Renal cortical epithelial cell (primary cell): ENCODE results near the gene ABCC4. TPM values are rescaled to one million over a fixed set of nuclear protein-coding genes. Genes with fewer than 3 reads are reported as not detected.

Source experiments
- DNase-seq: peaks from one replicate; pipeline ENCODE4 v3.0.0-alpha.2; 2011; ENCODE audit warnings: low read depth
- total RNA-seq: library from RNA; depleted of rRNA; stranded (reverse); fragments of >200 nt; gene quantifications from 2 replicates; pipeline ENCODE4 v1.2.3, GENCODE V29; 2014

The ABCC4 gene
- total RNA-seq, 1 donor from 2014 or later, result 145 TPM

DNA sequence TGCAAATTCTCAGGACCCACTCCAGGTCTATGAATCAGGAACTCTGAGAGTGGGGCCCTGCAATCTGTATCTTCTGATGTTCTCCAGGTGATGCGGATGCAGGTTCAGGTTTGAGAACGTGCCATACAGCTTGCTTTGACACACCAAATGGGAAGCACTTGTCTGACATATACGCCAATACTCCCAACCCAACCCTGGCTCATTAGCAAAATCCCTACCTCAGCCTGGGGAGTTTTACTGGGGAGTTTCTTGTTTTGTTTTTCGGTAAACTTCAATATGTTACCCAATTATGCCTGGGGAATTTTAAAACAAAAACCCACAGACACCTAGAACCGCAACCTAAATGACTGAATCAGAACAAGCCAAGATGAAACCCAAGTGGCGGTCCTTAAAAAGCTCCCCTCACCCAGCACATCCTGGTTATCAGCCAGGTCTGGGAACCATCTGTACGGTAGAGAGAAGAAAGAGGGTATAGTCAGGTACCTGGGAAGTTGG, 41.2 kb downstream of the ABCC4 start:
- no peak for DNase-seq

DNA sequence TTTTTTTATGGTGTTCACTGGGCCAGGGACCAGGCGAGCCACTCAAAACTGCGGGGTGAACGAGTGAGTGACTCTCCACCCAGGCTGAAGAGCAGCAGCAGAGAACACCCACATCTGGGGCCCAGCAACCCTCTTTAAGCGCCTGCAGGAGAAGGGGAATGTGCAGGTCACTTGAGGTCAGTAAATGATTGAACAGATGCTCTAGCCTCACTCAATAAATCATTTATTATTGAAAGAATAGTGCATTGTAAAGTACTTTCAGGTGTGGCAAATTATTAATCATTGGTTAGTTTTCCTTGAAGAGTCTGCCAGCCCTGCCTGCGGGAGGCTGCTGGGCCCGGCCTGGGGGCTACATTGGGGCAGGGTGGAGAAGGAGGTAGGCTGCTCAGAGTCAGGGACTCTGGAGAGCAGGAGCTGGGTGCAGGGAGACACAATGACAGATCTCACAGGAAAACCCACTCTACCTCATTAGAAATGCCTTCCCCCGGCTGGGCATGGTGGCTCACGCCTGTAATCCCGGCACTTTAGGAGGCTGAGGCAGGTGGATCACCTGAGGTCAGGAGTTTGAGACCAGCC, 42.5 kb downstream of the ABCC4 start:
- peak; percentile 98 for DNase-seq

DNA sequence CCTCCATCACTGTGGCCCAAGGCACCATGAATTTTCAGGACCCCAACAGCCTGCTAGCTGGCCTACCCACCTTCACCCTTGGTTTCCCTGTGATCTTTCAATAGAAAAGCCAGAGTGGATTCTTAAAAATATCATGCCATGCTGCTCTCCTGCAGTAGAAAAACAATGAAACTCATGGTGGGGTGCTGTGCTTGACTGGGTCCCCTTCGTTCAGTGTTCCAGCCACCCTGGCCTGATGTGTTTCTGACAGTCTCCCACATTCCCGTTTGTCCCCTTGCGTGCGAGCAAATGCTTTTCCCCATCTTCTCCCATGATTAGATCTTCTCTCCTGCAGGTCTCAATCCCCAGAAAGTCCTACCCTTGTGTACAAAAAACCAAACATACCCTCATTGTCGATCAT, 43.2 kb downstream of the ABCC4 start:
- DNase-seq, result no peak

DNA sequence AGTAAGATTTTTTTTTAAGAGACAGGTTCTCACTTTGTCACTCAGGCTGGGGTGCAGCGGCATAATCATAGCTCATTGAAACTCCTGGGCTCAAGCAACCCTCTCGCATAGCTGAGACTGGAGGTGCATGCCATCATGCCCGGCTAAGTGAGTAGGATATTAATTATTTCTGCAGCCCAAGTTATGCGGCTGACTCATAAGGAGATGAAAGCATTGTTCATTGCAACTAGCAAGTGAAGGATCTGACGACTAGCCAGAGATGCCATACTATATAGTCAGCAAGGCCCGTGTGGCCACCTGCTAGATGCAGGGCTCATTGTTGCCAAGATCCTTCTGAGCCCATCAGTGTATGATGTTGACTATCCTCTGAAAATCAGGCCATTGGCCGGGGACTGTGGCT, 45.2 kb downstream of the ABCC4 start:
- DNase-seq, result peak; percentile 100

DNA sequence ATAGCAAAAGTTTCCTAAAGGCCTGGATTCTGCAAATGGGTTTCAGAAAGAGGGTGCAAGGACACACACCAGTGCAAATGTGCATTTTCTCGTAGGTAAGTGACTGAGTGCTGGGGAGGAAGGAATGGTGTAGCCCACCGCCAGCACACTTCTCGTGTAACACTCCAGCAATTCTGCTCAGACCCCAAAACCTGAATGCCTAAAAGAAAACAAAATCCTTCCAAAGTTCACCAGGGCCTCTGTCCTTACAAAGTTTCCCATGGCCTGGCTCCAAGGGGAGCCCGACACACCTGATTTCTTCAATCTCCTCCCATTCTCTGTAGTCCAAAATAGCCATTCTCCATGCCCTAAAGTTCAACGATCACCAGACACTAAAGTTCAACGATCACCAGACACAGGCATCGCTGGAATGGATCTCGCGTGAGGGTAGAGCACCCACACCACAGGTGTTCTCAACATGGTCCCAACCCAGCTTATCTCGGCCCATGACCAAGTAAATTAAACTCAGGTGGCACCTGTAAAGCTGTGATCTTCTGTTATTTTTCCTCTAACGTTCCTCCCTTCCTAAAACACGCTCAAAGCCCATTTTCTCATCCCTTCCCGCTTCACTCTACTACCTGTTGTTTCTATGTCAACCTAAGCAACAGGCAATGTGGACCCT, 46.0 kb downstream of the ABCC4 start:
- no peak for DNase-seq

DNA sequence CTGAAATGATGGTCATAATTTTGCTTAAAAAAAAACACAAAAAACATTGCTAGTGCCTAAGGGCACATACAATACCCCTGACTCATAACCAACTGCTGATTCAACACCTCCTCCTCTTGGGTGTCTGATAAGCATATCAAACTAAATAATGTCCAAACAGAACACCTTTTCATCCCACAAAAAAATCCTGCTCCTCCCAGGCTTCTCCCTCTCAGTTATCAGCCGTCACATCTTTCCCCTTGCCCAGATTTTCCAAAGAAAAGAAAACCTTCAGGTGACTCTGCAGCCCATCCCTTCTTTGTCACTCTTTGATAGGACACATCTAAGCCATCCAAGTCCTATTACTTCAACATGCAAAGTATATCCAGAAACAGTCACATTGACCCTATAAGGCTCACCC, 46.9 kb downstream of the ABCC4 start:
- DNase-seq, result peak; percentile 72

DNA sequence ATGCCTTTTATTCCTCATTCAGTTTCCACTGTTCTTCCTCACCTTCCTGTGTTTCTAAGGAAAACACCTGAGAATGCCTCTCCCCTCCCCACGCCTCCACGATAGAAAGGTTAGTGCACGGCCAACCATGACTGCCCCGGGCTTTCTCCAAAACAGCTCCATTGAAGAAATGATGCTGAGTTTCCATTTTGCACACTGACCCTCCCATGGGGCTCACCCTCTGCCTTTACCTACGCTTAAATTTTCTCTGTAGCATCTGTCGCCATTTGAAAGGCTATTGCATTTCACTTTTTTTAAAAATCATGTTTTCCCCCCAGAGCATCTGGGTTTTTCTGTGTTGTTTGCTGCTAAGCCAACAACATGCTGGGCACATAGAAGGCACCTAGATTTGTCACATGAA, 48.2 kb downstream of the ABCC4 start:
- no peak for DNase-seq

DNA sequence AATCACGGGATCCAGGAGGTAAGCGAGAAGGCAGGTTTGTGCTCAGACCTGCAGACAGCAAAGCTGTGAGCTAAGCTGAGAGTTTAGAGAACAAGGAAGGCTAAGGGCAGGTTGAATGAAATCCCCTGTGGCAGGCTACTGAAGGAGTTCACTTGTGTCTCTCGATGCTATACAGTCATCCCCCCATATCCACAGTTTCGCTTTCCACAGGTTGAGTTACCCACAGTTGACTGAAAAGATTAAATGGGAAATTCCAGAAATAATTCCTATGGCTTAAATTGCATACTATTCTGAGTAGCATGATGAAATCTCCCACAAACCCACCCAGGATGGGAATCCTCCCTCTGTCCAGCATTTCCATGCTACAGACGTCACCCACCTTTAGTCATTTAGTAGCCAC, 49.6 kb downstream of the ABCC4 start:
- peak; percentile 32 for DNase-seq

DNA sequence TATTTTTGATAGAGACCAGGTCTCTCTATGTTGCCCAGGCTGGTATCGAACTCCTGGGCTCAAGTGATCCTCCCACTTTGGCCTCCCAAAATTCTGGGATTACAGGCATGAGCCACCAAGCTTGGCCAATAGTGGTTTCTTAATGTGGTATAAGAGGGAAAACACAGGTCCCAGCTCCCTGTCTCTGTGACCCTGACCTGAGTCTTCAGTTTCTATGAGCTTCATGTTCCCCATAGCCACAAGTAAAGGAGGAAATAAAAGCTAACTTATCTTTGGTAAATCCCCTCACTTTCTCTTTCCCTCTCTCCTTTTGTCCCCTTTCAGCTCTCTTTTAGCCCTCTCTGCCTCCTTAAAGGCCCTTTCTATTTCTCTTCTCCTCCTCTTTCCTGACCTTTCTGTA, 50.3 kb downstream of the ABCC4 start:
- no peak for DNase-seq

DNA sequence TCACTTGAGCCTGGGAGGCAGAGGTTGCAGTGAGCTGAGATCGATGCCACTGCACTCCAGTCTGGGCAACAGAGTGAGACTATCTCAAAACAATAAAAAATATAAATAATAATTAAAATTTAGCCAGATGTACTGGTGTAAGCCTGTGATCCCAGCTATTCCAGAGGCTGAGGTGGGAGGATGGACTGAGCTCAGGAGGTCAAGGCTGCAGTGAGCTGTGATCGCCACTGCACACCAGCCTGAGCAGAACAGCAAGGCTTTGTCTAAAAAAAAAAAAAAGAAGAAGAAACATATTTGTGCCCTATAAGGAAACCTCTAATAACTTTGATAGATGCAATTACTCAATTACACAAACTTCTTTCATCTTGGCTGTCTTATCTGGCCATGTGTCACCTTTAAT, 52.3 kb downstream of the ABCC4 start:
- DNase-seq, result no peak

DNA sequence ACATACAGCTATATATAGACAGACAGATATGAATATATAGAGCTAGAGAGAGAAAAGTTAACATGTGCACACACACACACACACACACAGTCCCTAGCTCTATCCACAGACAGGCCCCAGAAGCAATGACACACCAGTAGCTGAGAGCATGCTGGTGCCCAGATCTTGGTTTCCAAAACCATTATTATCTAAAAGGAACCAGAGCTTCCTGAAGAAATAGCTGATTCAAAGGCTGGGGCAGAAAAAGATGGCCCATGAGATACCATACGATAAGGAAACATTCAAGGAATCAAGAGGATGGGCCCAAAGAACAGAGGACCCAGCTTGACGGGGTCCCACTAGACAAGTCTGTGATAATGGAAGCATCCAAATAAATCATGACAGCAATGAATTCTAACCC, 53.4 kb downstream of the ABCC4 start:
- no peak for DNase-seq

DNA sequence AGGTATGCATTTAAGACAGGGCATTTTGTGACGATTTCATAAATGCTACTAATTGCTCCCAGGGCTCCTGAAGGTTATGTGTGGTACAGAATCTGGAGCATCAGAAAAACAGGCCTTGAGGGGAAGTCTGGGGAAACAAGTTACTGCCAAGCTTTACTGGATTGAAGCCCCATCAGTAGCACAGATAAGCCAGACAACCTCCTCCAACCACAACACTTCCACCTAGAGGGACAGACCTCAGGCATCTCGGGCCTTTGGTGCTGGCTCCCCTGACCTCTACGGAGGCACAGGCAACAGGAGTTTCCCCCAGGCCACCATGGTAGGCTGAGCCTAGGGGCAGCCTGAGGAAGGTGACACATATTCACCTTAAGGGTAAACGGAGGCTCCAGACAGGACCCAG, 54.1 kb downstream of the ABCC4 start:
- no peak for DNase-seq

DNA sequence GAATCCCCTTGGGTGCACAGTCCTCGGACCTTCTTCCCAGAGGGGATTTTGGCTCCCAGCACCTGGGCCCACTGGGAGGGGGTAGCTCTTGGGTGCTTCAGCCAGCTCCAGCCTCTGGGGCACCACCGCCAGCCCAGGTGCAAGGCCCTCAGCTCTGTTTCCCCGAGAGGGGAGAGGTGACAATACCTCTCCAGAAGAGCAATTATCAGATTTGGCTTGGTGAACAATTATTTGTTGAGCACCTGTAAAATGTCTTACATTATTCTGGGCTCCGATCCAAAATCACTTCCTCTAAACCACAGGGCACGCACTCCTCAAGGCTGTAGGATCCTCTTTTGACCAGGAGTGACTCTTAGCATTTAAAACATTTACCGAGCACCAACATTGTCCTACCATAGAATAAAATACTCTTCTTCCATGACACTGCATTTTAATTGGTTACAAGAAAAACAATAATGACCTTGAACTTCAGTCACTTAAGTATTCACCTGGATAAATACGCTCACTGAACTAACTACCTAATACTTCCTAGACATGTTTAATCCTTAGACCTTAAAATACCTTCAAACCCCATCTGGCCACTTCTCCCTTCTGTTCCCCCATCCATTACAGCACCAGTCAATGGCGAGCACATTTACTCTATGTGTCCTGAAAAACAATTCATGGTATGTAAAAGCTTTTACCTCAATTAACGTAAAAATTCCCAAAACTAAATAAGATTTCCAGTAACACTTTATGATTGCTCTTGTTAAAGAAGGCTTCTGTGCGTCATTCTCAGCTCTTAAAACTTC, 54.8 kb downstream of the ABCC4 start:
- peak; percentile 65 for DNase-seq

DNA sequence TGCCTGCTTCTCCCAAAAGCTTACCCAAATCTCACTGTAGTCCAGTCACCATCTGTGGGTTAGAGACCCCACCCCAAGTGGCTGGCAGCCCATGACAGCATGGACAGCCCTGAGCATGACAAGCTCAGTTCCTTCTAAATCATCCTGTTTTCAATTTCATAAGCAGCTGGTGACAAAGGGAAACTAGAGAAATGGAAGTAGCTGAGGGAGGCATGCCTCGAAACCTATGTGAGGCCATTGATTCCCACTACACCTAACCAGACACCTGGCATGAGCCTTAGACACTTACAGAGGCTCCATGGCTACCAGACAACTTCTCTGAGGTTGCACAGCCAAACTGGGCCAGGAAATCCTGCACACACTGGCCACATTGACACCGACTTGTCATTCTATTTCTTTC, 56.2 kb downstream of the ABCC4 start:
- DNase-seq, result no peak

DNA sequence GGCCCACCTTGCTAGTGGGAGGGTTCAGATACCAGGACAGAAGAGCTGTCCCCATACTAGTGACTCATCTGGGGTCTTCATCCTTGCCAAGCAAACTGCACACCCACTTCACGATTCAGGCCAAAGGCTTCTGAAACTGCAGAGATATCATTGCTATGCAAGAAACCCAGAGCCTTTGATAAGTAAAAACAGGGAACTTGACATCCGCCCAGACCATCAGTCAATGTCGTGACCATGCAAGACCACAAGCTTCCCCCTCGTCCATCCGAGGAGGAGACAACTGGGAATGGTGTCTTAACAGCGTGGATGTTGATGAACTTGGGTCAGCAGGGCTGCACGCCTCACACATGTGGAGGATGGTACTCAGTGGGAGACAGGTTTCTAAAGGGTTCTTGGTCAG, 58.0 kb downstream of the ABCC4 start:
- no peak for DNase-seq

DNA sequence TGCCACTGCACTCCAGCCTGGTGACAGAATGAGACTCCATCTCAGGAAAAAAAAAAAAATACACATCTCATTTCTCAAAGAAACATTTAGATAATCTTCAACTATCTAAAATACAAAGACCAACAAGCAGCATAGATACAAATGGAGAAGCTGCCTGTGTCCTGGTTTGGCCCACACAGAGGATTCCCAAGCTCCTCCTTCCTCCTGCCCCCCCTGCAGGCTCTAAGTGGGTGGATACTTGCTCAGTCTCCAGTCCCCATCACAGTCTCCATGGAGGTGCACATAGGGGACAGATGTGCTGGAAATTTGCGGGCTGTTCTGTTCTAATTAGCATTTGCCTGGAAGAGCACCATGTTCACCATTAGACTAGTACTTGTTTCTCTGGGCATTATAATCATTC, 59.9 kb downstream of the ABCC4 start:
- no peak for DNase-seq

DNA sequence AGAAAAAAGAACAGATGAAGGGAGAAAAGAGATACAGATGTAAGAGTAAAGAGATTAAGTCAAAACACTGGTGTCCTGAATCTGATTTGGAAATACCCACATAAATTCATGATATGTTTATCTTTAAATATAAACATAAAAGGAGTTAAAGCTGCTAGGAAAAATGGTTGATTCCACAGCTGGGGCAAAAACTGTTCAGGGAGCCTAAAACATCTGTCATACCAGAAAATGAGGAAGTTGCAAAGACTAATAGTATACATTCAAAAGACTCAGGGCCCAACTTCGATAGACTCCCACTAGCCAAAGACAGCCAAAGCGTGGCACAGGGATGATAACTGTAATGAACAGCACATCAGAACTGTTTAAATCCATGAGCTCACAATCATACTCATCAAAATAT, 62.0 kb downstream of the ABCC4 start:
- no peak for DNase-seq

DNA sequence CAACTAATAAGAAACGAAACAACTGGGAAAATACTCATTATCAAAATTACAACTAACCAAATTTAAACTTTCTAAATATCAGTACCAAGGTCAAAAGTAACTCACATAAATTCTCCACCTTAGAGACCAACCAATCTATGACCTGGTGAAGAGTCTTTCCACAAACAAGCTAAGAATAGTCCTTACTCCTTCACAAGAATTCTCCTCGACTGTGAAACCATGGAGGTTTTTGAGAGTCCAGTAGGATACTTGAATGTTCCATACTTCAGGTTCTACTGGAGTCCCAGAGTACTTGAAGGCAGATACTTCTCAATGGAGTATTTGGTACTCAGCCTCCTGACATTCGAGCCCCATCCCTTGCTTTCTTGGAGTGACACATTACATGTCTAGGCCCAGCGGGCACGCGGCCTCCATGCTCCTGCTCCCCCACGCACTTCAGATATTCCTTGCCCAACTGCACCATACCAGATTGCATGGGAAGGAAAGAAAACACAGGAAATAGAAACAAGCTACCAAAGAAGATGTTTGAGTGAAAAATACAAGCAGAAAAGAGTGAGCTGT, 63.9 kb downstream of the ABCC4 start:
- no peak for DNase-seq

DNA sequence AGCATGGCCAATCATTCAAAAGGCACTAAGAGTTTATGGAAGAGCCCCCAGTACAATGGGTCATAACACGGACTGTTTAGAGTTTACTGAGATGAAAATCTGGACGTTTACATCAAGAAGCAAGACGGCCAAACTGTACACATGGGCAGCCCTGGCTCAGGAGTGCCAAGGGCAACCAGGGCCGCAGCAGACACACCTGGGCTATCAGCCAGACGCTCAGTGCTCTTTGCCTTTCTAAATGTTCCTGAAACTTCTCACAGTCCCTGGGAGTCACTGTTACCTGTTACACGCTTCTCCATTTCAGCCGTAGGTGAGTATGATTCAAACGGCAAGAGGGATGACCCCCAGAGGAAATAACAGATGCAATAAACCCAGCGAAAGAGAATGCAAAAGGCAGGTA, 64.5 kb downstream of the ABCC4 start:
- no peak for DNase-seq

DNA sequence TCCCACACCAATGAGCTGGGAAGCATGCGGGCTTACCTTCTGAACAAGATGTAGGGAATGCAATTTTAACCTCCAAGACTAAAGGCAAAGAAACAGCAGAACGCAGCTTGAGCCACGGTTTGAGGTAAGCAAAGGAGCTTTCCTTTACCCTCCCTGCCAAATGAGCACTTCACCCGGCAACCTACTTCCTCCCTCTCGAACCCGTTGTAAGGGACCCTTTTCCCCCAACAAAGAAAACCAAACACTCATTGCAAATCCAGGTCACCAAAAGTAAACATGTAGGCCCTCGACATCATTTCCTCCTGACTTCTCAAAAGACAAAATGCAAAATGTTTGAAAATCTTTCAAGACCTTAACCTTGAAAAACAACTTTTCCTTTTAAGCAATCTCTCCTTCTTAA, 65.3 kb downstream of the ABCC4 start:
- DNase-seq, result no peak

DNA sequence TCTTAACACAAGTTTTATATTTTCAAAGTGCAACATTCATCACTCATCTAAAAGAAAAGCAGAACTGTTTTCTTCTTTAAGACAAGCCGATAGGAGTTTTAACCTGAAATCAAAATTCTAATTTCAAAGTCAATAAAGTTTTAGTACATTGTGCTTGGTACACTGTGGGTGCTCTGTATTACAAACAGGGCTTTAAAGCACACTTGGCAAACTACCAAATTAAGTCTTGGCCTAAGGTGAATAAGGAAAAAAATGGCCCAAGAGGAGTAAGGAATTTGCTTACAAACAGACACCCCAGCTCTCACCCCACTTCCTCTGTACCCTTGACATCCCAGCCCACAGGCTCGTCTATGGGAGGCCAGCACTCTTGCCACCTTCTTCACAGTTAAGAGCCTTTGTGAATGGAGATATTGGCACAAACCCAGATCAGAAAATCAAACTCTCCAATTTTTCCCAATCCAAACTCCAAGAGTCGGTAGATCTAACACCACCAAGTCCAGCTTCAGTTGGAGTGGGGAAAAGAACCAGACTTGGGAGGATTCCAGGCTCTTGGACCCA, 66.0 kb downstream of the ABCC4 start:
- peak; percentile 64 for DNase-seq

DNA sequence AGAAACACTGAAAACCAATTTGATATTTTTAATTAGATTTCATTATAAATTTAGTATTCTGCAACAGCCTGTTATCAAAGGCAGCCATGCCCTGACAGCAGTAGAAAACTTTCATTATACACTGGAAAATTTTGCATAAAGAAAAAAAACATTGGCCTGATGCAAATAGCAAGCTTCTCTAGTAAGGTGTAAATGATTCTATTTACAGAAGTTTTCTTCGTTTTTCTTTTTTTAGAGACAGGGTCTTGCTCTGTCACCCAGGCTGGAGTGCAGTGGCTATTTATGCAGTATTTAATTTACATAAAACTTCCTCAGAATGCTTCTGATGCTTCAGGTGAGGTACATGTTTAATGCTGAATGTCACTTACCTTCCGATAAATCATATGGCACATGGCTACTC, 67.0 kb downstream of the ABCC4 start:
- DNase-seq, result no peak
